Epithelial cell of proximal tubule (primary cell): ENCODE results near the gene GPR152. TPM values are rescaled to one million over a fixed set of nuclear protein-coding genes. Genes with fewer than 3 reads are reported as not detected.

ENCODE experiments used
- DNase-seq: peaks from one replicate; pipeline ENCODE4 v3.0.0-alpha.2; 2011; ENCODE audit warnings: low read depth
- H3K4me3 ChIP-seq: 2 replicates; pipeline ENCODE4 v1.5.1; 2011; ENCODE audit warnings: low read depth, mild to moderate bottlenecking, low read length
- total RNA-seq: library from RNA; depleted of rRNA; stranded (reverse); fragments of >200 nt; gene quantifications from 2 replicates; pipeline ENCODE4 v1.2.3, GENCODE V29; 2015
- TF ChIP-seq, protein P1 (sequence below): conservative IDR thresholded peaks from 2 replicates; pipeline ENCODE4 v1.5.1; 2012; ENCODE audit warnings: low read depth, mild to moderate bottlenecking, low read length

GPR152 gene
- total RNA-seq, 1 donor from 2014 or later = not detected

DNA sequence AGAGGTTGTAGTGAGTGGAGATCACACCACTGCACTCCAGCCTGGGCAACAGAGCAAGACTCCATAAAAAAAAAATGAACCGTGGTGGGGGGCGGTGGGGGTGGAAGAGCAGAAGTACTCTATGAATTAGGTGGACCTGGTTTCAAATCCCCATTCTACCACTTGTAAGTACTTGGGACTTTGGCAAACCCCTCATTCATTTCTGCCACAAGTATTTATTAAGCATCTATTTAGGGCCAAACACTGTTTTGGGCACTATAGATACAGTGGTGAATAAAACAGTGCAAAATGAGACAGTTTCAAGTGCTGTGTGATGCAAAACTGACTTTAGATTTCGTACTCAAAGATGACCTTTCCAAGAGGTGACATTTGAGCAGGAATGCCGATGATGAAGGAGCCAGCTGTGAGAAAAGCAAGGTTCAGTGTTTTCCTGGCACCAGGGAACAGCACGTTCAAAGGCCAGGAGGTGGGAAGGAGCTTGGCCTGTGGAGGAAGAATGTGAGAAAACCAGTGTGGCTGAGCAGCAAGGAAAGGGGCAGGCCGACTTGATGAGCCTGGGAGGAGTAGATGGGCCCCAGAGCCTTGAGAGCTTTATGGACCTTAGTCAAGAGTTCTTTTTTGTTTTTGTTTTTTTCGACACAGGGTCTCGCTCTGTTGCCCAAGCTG, 17.9 kb upstream of the GPR152 start:
- no peak for DNase-seq
- TF ChIP-seq, protein P1, sequence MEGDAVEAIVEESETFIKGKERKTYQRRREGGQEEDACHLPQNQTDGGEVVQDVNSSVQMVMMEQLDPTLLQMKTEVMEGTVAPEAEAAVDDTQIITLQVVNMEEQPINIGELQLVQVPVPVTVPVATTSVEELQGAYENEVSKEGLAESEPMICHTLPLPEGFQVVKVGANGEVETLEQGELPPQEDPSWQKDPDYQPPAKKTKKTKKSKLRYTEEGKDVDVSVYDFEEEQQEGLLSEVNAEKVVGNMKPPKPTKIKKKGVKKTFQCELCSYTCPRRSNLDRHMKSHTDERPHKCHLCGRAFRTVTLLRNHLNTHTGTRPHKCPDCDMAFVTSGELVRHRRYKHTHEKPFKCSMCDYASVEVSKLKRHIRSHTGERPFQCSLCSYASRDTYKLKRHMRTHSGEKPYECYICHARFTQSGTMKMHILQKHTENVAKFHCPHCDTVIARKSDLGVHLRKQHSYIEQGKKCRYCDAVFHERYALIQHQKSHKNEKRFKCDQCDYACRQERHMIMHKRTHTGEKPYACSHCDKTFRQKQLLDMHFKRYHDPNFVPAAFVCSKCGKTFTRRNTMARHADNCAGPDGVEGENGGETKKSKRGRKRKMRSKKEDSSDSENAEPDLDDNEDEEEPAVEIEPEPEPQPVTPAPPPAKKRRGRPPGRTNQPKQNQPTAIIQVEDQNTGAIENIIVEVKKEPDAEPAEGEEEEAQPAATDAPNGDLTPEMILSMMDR = no peak
- no peak overlapping the region for H3K4me3 ChIP-seq

DNA sequence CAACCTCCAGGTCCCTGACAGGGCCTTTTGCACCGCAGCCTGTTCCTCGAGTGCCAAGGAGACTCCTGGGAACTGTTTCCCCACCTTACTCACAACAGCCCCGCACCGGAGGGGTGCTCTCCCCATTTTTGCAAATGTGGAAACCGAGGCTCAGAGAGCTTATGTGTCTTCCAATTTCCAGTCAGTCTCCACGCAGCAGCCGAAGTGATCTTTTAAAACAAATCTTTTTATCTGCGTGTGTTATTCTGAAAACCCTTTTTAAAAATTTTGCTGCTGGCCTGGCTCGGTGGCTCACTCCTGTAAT, 16.9 kb upstream of the GPR152 start:
- H3K4me3 ChIP-seq = peak overlapping the region; percentile 84
- TF ChIP-seq, protein P1 = no peak
- DNase-seq = no peak

DNA sequence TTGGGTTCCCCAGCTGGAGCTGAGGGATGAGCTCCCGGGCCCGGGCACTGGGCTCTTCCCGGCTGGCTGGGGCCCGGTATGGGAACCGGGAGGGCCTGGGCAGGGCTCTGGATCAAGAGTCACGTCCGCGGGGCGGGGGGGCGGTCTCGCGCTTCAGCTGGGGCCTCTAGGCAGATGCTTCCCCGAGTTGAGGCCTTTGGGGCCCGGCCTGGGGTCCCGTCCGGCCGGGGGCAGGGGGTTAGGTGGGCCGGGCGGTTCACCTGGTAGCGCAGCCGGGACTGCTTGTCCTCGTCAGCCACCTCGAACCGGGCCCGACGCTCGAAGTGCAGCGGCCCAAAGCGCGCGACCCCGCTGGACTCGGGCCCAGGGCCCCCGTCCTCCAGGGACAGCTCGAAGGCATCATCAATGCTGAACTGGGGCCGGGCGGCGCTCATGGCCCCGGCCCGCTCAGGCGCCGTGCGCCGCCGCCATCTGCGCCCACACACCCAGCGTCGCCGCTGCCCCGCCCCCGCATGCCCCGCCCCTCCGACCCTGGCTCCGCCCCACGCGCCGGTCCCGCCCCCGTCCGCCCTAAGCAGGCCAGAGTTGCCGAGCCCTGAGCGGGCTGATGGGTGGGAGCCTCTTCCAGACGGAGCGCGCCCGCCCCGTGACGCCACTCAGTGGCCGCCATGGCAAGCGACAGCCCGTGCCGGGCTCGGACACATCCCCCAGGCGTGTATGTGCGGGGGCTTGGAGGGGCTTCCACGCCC, 16.4 kb upstream of the GPR152 start, which contains the start of gene TMEM134:
Gene TMEM134 (minus strand): TSS at position 493 of the 749 bp plus-strand sequence. CDS start 59 bp downstream, at position 434.
- no peak for DNase-seq
- TF ChIP-seq, protein P1 = peak; percentile 35

DNA sequence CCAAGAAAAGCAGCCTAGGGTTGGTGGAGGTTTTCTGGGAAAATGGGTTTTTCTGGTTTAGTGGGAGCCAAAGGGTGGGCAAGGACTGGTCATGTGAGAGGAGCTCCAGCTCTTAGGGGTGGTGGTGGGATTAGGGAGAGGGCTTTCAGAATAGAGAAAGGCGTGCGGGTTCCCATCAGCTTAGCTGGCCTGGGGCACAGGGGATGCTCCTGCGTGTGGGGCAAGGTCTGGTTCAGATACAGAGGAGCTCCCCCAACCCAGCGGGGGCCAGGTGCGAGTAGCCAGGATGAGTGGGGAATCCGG, 15.9 kb upstream of the GPR152 start:
- no peak for DNase-seq
- TF ChIP-seq, protein P1 = no peak
- peak overlapping the region; percentile 84 for H3K4me3 ChIP-seq

More for the DNA sequence above, 16.4 kb upstream of the GPR152 start, which contains the start of gene TMEM134:
- peak within 1 kb of the TSS; percentile 84 for H3K4me3 ChIP-seq

DNA sequence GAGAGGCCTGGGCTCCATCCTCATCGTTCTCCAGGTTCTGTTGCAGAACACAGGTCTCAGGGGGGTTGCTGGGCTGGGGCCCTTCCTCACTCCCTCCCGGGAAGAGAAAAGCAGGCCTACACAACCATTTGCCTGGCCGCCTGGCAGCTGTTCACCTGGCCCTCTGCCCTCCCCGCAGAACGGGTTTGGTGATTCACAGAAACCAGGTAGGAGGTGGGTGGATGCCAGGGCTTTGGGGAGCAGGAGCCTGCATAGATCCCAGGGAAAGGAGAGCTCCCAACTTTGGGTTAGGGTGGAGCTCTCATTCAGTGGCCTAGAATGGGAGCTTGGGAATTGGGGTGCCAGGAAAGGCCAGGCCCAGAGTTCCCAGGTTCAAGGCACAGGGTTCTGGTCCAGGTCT, 15.5 kb upstream of the GPR152 start:
- H3K4me3 ChIP-seq = peak overlapping the region; percentile 84
- TF ChIP-seq, protein P1 = no peak
- DNase-seq = no peak

DNA sequence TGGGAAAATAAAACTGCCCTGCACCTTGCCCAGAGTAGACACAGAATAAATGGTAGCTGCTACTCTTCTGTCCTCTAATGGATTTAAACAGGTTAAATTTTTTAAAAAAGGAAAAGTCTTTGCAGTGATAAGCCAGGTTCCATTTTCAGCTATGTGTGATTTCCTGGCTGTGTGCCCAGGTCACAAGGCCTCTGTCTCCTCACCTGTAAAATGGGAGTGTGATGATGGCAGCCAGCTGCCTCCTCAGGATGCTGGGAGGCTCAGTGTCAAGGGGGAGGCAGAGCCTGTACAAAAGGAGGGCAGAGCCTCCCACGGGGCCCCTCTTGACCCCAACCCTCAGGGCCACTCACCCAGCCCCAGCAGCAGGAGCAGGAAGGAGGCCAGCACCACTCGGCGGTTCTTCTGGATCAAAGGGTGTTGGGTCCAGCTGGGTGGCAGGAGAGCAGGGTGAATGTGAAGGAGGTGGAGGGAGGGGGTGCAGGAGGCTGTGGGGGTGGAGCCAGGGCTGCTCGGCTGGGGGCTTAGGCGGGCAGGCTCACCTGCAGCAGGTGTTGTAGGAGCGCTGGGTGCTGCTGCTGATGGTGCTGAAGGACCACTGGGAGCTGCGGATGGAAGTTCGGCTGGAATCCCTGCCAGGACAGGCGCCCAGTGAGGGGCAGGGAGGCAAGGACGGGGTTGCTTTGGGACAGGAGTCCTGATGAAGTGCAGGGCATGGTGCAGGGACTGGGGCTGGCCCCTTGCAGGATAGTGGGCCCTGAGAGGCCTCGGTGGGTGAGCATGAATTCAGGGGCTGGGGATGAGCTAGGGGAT, 14.6 kb upstream of the GPR152 start:
- DNase-seq = no peak
- TF ChIP-seq, protein P1 = no peak
- H3K4me3 ChIP-seq = peak overlapping the region; percentile 84
